A673 (cell line): Measurements from ENCODE around the gene COL2A1.

Experiments
- EZH2 ChIP-seq: fragments of 200-600 bp; sonication (generic); IDR thresholded peaks from 2 replicates; pipeline ENCODE4 v1.6.1; 2017; ENCODE audit warnings: borderline replicate concordance, low read depth, mild to moderate bottlenecking, mixed read lengths, antibody characterized with exemption, low read length; ENCODE audit not compliant: poor library complexity, severe bottlenecking
- TF ChIP-seq, protein P1 (sequence below): fragments of 300-800, 200-600 bp; sonication (generic); conservative IDR thresholded peaks from 2 replicates; pipeline ENCODE4 v1.5.1; 2017; ENCODE audit warnings: low read depth, mild to moderate bottlenecking, antibody characterized with exemption, low read length, moderate library complexity, mixed read lengths

DNA sequence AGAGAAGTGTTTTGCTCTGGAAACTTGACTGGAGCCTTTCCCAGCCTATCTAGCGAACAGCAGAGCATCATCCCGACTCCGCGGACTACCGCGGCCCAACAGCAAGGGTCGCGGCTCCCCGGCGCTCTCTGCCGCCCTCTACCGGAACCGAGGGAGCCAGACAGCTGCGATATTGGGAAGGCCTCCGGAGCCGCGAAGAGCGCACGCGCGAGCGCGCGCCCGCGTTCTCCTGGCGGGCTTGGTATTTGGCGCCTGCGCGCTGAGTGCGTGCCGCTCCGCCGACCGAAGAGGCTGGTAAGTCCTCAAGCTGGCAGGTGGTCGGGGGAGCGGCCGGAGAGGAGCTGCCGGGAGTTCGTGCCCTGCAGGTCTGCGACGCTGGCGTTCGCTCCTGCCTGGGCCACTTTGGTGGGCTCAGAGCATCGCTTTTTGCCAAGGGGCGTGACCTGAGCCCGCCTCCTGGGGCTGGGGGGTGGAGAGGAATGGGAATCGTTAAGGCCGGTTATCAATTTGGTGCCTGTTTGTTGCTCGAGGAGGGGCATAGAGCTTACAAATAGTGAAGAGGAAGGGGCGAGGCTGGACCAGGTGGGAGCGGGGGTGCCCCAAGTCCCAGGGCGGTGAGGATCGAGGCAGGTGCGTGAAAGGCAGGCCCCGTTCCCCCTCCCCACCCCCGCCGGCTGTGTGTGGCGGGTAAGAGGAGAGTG lies 40.8 kb downstream of the COL2A1 start, which contains the start of gene TMEM106C:
- TF ChIP-seq, protein P1, sequence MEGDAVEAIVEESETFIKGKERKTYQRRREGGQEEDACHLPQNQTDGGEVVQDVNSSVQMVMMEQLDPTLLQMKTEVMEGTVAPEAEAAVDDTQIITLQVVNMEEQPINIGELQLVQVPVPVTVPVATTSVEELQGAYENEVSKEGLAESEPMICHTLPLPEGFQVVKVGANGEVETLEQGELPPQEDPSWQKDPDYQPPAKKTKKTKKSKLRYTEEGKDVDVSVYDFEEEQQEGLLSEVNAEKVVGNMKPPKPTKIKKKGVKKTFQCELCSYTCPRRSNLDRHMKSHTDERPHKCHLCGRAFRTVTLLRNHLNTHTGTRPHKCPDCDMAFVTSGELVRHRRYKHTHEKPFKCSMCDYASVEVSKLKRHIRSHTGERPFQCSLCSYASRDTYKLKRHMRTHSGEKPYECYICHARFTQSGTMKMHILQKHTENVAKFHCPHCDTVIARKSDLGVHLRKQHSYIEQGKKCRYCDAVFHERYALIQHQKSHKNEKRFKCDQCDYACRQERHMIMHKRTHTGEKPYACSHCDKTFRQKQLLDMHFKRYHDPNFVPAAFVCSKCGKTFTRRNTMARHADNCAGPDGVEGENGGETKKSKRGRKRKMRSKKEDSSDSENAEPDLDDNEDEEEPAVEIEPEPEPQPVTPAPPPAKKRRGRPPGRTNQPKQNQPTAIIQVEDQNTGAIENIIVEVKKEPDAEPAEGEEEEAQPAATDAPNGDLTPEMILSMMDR, result peak; percentile 99
- TF ChIP-seq EZH2, result no peak
